Lower leg skin (tissue), 3 donors: Measurements from ENCODE around the gene IYD.

ENCODE experiments used
- POLR2A ChIP-seq, 2 donors: fragments of 450-650 bp; IDR thresholded peaks; one replicate each; pipeline ENCODE4 v1.6.1; 2016 to 2017; ENCODE audit warnings: antibody characterized with exemption in 2 of 2, mild to moderate bottlenecking in 1 of 2, moderate library complexity in 1 of 2
- TF ChIP-seq, protein P1 (sequence below), 3 donors: fragments of 450-650 bp; IDR thresholded peaks; one replicate each; pipeline ENCODE4 v1.5.1; 2016; ENCODE audit warnings: antibody characterized with exemption in 3 of 3, mild to moderate bottlenecking in 3 of 3, moderate library complexity in 2 of 3

- TF ChIP-seq, protein P1, sequence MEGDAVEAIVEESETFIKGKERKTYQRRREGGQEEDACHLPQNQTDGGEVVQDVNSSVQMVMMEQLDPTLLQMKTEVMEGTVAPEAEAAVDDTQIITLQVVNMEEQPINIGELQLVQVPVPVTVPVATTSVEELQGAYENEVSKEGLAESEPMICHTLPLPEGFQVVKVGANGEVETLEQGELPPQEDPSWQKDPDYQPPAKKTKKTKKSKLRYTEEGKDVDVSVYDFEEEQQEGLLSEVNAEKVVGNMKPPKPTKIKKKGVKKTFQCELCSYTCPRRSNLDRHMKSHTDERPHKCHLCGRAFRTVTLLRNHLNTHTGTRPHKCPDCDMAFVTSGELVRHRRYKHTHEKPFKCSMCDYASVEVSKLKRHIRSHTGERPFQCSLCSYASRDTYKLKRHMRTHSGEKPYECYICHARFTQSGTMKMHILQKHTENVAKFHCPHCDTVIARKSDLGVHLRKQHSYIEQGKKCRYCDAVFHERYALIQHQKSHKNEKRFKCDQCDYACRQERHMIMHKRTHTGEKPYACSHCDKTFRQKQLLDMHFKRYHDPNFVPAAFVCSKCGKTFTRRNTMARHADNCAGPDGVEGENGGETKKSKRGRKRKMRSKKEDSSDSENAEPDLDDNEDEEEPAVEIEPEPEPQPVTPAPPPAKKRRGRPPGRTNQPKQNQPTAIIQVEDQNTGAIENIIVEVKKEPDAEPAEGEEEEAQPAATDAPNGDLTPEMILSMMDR (IDR thresholded peaks at IDR 0.05), result no peak
- TF ChIP-seq POLR2A (IDR thresholded peaks at IDR 0.05), result no peak
These were observed 39.9 kb upstream of the IYD start for GRCh38 chr6:150328744-150329405.
